ENCODE results near the gene ZNF764. TPM values are rescaled to one million over a fixed set of nuclear protein-coding genes. Genes with fewer than 3 reads are reported as not detected.

The ZNF764 gene
- polyA plus RNA-seq, 1 donor (not counting 4 experiments of a cell fraction or from before 2014, with no cell fraction given): 1.6 TPM

GRCh38 chr16:30530163-30531037, 27.8 kb downstream of the ZNF764 start:
- H3K79me2 ChIP-seq (ENCODE audit: control insufficient read depth, insufficient read depth, low read length): peaks cover 11% of the 10 kb centered on the region
- H3K36me3 ChIP-seq (ENCODE audit: control insufficient read depth in 2 of 2, extremely low read depth in 1 of 2, insufficient read depth in 2 of 2, low read length in 2 of 2): no peaks in the 10 kb centered on the region
- dilution Hi-C loops (cut with MboI; ENCODE audit: extremely low pct_ligation_motif_present, low sequenced_read_pairs): no loop called here
- FAIRE-seq (no peak), DNase-seq (ENCODE audit: low read depth, low spot score) (no peak)
- H3K4me1 ChIP-seq (ENCODE audit: control insufficient read depth, extremely low read depth, insufficient read depth, low read length): peaks cover 23% of the 10 kb centered on the region
- no peak overlapping the region for H3K27ac ChIP-seq (ENCODE audit: control insufficient read depth, insufficient read depth, low read length)
- no peak overlapping the region for H3K9ac ChIP-seq (ENCODE audit: control insufficient read depth, extremely low read depth, insufficient read depth, low read length)
- H3K4me3 ChIP-seq (ENCODE audit: control insufficient read depth in 2 of 3, extremely low read depth in 1 of 3, insufficient read depth in 2 of 3, low read depth in 1 of 3, low read length in 3 of 3): no peak overlapping the region
- H3K4me2 ChIP-seq (ENCODE audit: control insufficient read depth, extremely low read depth, insufficient read depth, low read depth, low read length): no peak overlapping the region
- H3K27me3 ChIP-seq (ENCODE audit: control insufficient read depth, extremely low read depth, insufficient read depth, low read length): no peaks in the 10 kb centered on the region
- H4K20me1 ChIP-seq (ENCODE audit: control insufficient read depth, extremely low read depth, insufficient read depth, low read length): no peaks in the 10 kb centered on the region
- TF ChIP-seq EZH2 (IDR thresholded peaks at IDR 0.05; ENCODE audit: low read length): no peak
- no peak for TF ChIP-seq CTCF (optimal IDR thresholded peaks at IDR 0.05 in 1 of 3, IDR thresholded peaks at IDR 0.05 in 1 of 3, conservative IDR thresholded peaks at IDR 0.05 in 1 of 3; ENCODE audit: extremely low read depth in 1 of 3, insufficient read depth in 2 of 3, low read length in 3 of 3)
- no peak overlapping the region for H2AFZ ChIP-seq (ENCODE audit: control insufficient read depth, low read length)
- H3K9me1 ChIP-seq (ENCODE audit: control insufficient read depth, extremely low read depth, insufficient read depth, low read length): no peaks in the 10 kb centered on the region
- H3K9me3 ChIP-seq (ENCODE audit: control insufficient read depth, low read depth, low read length): no peaks in the 10 kb centered on the region

- FAIRE-seq: no peak
Measured at GRCh38 chr16:30528799-30529457, 29.2 kb downstream of the ZNF764 start.

More at GRCh38 chr16:30528799-30529457, 29.2 kb downstream of the ZNF764 start:
- Histone ChIP-seq H3K4me2 (ENCODE audit: control insufficient read depth, extremely low read depth, insufficient read depth, low read depth, low read length) (no peak overlapping the region), H3K9me3 (ENCODE audit: control insufficient read depth, low read depth, low read length) (no peaks in the 10 kb centered on the region), H3K4me3 (ENCODE audit: control insufficient read depth in 2 of 3, extremely low read depth in 1 of 3, insufficient read depth in 2 of 3, low read depth in 1 of 3, low read length in 3 of 3) (no peak overlapping the region), H3K27me3 (ENCODE audit: control insufficient read depth, extremely low read depth, insufficient read depth, low read length) (no peaks in the 10 kb centered on the region), H3K9ac (ENCODE audit: control insufficient read depth, extremely low read depth, insufficient read depth, low read length) (no peak overlapping the region), H3K79me2 (ENCODE audit: control insufficient read depth, insufficient read depth, low read length) (peaks cover 5% of the 10 kb centered on the region), H3K27ac (ENCODE audit: control insufficient read depth, insufficient read depth, low read length) (no peak overlapping the region), H3K36me3 (ENCODE audit: control insufficient read depth in 2 of 2, extremely low read depth in 1 of 2, insufficient read depth in 2 of 2, low read length in 2 of 2) (no peaks in the 10 kb centered on the region), H3K9me1 (ENCODE audit: control insufficient read depth, extremely low read depth, insufficient read depth, low read length) (no peaks in the 10 kb centered on the region), H4K20me1 (ENCODE audit: control insufficient read depth, extremely low read depth, insufficient read depth, low read length) (no peaks in the 10 kb centered on the region), H3K4me1 (ENCODE audit: control insufficient read depth, extremely low read depth, insufficient read depth, low read length) (peaks cover 20% of the 10 kb centered on the region), H2AFZ (ENCODE audit: control insufficient read depth, low read length) (no peak overlapping the region)
- no peak for TF ChIP-seq EZH2 (IDR thresholded peaks at IDR 0.05; ENCODE audit: low read length)
- no peak for TF ChIP-seq CTCF (optimal IDR thresholded peaks at IDR 0.05 in 1 of 3, IDR thresholded peaks at IDR 0.05 in 1 of 3, conservative IDR thresholded peaks at IDR 0.05 in 1 of 3; ENCODE audit: extremely low read depth in 1 of 3, insufficient read depth in 2 of 3, low read length in 3 of 3)
- no peak for DNase-seq (ENCODE audit: low read depth, low spot score)
- dilution Hi-C loops (cut with MboI; ENCODE audit: extremely low pct_ligation_motif_present, low sequenced_read_pairs): no loop called here
